IMR-90 (cell line): ENCODE results near the gene ANO2.

Source experiments
- BHLHE40 ChIP-seq: fragments of 150-350 bp; IDR thresholded peaks from 2 replicates; pipeline ENCODE4 v1.6.1; 2016; ENCODE audit warnings: mild to moderate bottlenecking, low read depth, low read length
- CHD1 ChIP-seq: IDR thresholded peaks from 2 replicates; pipeline ENCODE4 v1.6.1; 2012; ENCODE audit warnings: low read depth, low read length, improper control_type of control experiment
- FOS ChIP-seq: fragments of 150-350 bp; IDR thresholded peaks from 2 replicates; pipeline ENCODE4 v1.6.1; 2016; ENCODE audit warnings: low read depth, low read length
- MAFK ChIP-seq: IDR thresholded peaks from 2 replicates; pipeline ENCODE4 v1.6.1; 2012; ENCODE audit warnings: low read depth, low read length, improper control_type of control experiment
- POLR2A ChIP-seq: IDR thresholded peaks from 2 replicates; pipeline ENCODE4 v1.6.1; 2012; ENCODE audit warnings: mild to moderate bottlenecking, low read depth, low read length
- RCOR1 ChIP-seq: IDR thresholded peaks from 2 replicates; pipeline ENCODE4 v1.6.1; 2012; ENCODE audit warnings: mild to moderate bottlenecking, low read length, improper control_type of control experiment; ENCODE audit not compliant: insufficient replicate concordance
- SMC3 ChIP-seq: fragments of 150-350 bp; IDR thresholded peaks from 2 replicates; pipeline ENCODE4 v1.6.1; 2016; ENCODE audit warnings: low read depth, mild to moderate bottlenecking, antibody characterized with exemption, low read length, moderate library complexity
- TF ChIP-seq, protein P1 (sequence below): conservative IDR thresholded peaks from 2 replicates; pipeline ENCODE4 v1.5.1; 2012; ENCODE audit warnings: mild to moderate bottlenecking, low read depth, low read length, improper control_type of control experiment
- TF ChIP-seq, protein P2 (sequence below): fragments of 150-350 bp; IDR thresholded peaks from 2 replicates; pipeline ENCODE4 v1.6.1; 2017; ENCODE audit warnings: mild to moderate bottlenecking, antibody characterized with exemption, low read length, low read depth

DNA sequence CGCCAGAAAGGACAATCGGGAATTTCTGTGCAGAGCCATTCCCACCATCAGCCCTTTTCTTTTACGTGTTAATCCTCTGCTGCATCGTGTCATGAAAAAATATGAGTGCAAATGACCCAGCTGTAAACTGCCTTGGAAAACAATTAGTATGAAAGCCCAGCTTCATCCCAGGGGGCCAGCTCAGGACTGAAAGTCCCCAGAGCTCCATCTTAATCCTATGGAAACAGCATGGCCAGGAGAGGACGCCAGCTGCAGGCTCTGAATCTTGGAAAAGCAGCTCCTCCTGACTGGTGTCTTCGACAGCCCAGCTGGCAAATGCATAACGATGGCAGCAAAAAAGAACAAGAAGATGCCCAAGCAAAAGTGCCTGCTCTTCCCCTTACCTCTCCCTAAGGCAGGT lies 321.6 kb downstream of the ANO2 start:
- TF ChIP-seq RCOR1 (no peak), MAFK (no peak), BHLHE40 (no peak), CHD1 (no peak), FOS (no peak), POLR2A (no peak), SMC3 (no peak)
- TF ChIP-seq, protein P1, sequence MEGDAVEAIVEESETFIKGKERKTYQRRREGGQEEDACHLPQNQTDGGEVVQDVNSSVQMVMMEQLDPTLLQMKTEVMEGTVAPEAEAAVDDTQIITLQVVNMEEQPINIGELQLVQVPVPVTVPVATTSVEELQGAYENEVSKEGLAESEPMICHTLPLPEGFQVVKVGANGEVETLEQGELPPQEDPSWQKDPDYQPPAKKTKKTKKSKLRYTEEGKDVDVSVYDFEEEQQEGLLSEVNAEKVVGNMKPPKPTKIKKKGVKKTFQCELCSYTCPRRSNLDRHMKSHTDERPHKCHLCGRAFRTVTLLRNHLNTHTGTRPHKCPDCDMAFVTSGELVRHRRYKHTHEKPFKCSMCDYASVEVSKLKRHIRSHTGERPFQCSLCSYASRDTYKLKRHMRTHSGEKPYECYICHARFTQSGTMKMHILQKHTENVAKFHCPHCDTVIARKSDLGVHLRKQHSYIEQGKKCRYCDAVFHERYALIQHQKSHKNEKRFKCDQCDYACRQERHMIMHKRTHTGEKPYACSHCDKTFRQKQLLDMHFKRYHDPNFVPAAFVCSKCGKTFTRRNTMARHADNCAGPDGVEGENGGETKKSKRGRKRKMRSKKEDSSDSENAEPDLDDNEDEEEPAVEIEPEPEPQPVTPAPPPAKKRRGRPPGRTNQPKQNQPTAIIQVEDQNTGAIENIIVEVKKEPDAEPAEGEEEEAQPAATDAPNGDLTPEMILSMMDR, result no peak
- TF ChIP-seq, protein P2, sequence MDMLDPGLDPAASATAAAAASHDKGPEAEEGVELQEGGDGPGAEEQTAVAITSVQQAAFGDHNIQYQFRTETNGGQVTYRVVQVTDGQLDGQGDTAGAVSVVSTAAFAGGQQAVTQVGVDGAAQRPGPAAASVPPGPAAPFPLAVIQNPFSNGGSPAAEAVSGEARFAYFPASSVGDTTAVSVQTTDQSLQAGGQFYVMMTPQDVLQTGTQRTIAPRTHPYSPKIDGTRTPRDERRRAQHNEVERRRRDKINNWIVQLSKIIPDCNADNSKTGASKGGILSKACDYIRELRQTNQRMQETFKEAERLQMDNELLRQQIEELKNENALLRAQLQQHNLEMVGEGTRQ, result no peak
